Neural crest cell (in vitro differentiated cells): ENCODE data around the gene NUDC. TPM values are rescaled to one million over a fixed set of nuclear protein-coding genes. Genes with fewer than 3 reads are reported as not detected.

Experiments used
- DNase-seq: peaks from one replicate; pipeline ENCODE4 v3.0.0; 2021; ENCODE audit warnings: low read depth, mixed read lengths, low spot score
- H3K27ac Mint-ChIP-seq: one replicate; pipeline ENCODE4 v1.8.0; 2021; ENCODE audit warnings: mild to moderate bottlenecking, mixed read lengths; ENCODE audit not compliant: unreplicated experiment
- H3K27me3 Mint-ChIP-seq: 2 replicates; pipeline ENCODE4 v1.8.0; 2021; ENCODE audit warnings: low read depth, mild to moderate bottlenecking, mixed read lengths
- H3K36me3 Mint-ChIP-seq: 2 replicates; pipeline ENCODE4 v1.8.0; 2021; ENCODE audit warnings: low read depth, mild to moderate bottlenecking, mixed read lengths
- H3K4me1 Mint-ChIP-seq: 2 replicates; pipeline ENCODE4 v1.8.0; 2021; ENCODE audit warnings: mixed read lengths
- H3K4me3 Mint-ChIP-seq: one replicate; pipeline ENCODE4 v1.8.0; 2021; ENCODE audit warnings: mild to moderate bottlenecking, mixed read lengths
- H3K9me3 Mint-ChIP-seq: 2 replicates; pipeline ENCODE4 v1.8.0; 2021; ENCODE audit warnings: mixed read lengths
- total RNA-seq: library from RNA; stranded (reverse); gene quantifications from 2 replicates; pipeline ENCODE4 v1.2.1, GENCODE V29; 2021
- TF ChIP-seq, protein P1 (sequence below): fragments of 200-600 bp; sonication (generic); conservative IDR thresholded peaks from 2 replicates; pipeline ENCODE4 v1.5.0; 2021; ENCODE audit warnings: antibody characterized with exemption, mild to moderate bottlenecking

The NUDC gene
- total RNA-seq, 1 donor from 2014 or later, result 96.1 TPM

- H3K4me1 Mint-ChIP-seq, result no peaks in the 10 kb centered on the region
- H3K4me3 Mint-ChIP-seq, result no peak overlapping the region
- TF ChIP-seq, protein P1, sequence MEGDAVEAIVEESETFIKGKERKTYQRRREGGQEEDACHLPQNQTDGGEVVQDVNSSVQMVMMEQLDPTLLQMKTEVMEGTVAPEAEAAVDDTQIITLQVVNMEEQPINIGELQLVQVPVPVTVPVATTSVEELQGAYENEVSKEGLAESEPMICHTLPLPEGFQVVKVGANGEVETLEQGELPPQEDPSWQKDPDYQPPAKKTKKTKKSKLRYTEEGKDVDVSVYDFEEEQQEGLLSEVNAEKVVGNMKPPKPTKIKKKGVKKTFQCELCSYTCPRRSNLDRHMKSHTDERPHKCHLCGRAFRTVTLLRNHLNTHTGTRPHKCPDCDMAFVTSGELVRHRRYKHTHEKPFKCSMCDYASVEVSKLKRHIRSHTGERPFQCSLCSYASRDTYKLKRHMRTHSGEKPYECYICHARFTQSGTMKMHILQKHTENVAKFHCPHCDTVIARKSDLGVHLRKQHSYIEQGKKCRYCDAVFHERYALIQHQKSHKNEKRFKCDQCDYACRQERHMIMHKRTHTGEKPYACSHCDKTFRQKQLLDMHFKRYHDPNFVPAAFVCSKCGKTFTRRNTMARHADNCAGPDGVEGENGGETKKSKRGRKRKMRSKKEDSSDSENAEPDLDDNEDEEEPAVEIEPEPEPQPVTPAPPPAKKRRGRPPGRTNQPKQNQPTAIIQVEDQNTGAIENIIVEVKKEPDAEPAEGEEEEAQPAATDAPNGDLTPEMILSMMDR, result no peak
- no peak for DNase-seq
- no peak overlapping the region for H3K27ac Mint-ChIP-seq
- H3K9me3 Mint-ChIP-seq, result no peaks in the 10 kb centered on the region
- no peaks in the 10 kb centered on the region for H3K36me3 Mint-ChIP-seq
- peaks cover 18% of the 10 kb centered on the region for H3K27me3 Mint-ChIP-seq
Observed at GRCh38 chr1:26909951-26910342, 11.6 kb upstream of the NUDC start.

DNA sequence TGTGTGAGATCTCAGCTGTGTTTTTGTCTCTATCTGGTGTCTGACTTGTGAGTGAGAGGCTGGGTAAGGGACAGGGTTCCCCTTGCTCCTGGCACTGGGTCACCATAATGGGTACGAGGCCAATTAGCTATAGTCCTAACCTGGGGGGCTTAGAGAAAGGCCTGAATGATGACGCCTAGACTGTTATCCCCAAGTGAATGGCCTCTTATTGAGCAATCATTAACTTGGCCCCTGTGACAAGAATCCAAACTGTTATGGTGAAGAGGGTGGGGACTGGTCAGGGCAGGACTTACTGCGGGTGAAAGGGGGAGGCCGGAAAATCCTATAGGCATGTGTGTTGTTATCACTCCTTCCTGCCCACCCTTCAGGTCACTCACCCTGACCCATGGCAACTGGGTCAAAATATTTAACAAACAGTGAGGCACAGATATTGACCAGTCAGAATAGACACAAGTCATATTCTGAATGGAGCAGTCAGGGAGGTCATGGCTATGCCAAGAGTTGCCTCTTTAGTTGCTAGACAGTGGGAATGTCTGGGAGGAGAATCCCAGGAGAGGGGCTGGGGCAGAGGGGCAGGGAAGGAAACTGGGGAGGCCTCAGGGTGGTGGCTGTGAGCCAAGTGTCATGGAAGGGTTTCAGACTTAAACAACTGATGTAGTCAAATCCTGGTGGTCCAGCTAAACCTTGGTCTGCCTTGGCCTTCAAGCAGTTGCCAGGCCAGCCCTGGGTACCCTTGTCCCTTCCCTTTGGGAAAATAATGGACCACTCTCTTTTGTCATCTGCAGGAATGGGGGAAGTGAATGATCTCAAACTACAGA lies 11.0 kb upstream of the NUDC start:
- TF ChIP-seq, protein P1, result no peak
- no peaks in the 10 kb centered on the region for H3K36me3 Mint-ChIP-seq
- H3K27me3 Mint-ChIP-seq, result peaks cover 17% of the 10 kb centered on the region
- DNase-seq, result no peak
- no peak overlapping the region for H3K4me3 Mint-ChIP-seq
- no peaks in the 10 kb centered on the region for H3K9me3 Mint-ChIP-seq
- H3K4me1 Mint-ChIP-seq, result no peaks in the 10 kb centered on the region
- H3K27ac Mint-ChIP-seq, result no peak overlapping the region

DNA sequence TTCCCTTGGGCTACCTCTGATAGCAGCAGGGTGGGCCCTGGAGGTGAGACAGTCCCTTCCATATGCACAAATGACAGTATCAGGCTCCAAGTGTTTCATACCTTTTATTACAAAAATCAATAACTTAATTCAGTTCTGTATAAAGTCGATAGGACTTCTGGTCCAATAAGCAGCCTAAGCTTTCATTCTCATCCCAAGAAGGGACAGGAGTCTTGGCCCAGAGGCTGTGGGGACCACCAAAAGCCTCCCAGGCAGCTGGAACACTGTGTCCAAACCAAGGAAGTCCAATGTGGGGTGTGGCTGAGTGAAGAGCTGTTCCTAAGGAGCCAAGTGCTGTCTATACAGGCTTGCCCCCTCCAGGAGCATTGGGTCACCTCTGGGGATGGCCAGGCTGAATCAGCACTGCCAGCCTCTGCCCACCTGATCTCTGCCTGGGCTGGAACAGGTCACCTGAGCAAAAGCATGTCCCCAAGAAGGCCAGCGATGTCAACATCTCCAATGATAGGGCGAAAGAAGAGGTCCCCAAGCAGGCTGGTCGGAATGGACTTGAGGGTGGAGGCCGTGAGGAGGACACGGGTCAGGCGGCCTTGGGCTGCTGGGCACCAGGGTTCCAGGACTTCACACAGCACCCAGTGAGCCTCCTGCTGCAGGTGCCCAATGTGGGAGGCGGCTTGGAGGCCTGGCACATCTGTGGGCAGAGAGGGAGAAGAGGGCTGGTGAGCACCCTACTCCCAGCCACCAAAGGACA lies 10.0 kb upstream of the NUDC start:
- Mint-ChIP-seq H3K27me3 (peaks cover 22% of the 10 kb centered on the region), H3K36me3 (no peaks in the 10 kb centered on the region), H3K4me3 (no peak overlapping the region), H3K4me1 (no peaks in the 10 kb centered on the region), H3K27ac (no peak overlapping the region), H3K9me3 (no peaks in the 10 kb centered on the region)
- DNase-seq, result no peak
- TF ChIP-seq, protein P1, result no peak

GRCh38 chr1:26912147-26912490 lies 9.4 kb upstream of the NUDC start:
- DNase-seq, result no peak
- Mint-ChIP-seq H3K36me3 (no peaks in the 10 kb centered on the region), H3K27ac (no peak overlapping the region), H3K27me3 (peaks cover 18% of the 10 kb centered on the region), H3K4me1 (no peaks in the 10 kb centered on the region), H3K9me3 (no peaks in the 10 kb centered on the region), H3K4me3 (no peak overlapping the region)
- TF ChIP-seq, protein P1, result no peak

DNA sequence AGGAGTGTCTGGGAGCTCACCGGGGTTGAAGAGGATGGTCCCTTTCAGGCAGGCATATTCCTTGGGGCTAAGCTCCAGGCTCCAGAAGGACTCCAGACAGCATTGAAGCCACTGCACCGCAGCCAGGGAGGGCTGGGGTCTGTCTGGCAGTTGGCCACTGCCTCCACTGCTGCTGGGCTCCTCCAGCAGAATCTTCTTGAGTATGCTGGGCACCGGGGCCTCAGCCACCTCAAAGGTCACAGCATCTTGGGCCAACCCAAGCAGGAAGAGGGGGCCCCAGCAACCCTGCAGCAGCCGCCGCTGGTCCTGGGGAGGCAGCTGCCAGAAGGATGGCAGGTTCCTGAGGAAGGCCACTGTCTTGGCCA lies 8.2 kb upstream of the NUDC start:
- H3K4me1 Mint-ChIP-seq, result no peaks in the 10 kb centered on the region
- H3K9me3 Mint-ChIP-seq, result no peaks in the 10 kb centered on the region
- TF ChIP-seq, protein P1, result no peak
- H3K27me3 Mint-ChIP-seq, result peaks cover 13% of the 10 kb centered on the region
- no peak overlapping the region for H3K4me3 Mint-ChIP-seq
- no peak overlapping the region for H3K27ac Mint-ChIP-seq
- H3K36me3 Mint-ChIP-seq, result no peaks in the 10 kb centered on the region
- no peak for DNase-seq
